Stomach (tissue), 9 donors: ENCODE data around the gene MT1F. TPM values are rescaled to one million over a fixed set of nuclear protein-coding genes. Genes with fewer than 3 reads are reported as not detected.

Source experiments
- DNase-seq, 2 donors: peaks; one replicate each; pipeline versions ENCODE4 v3.0.0 to v3.0.0-alpha.2; 2013 to 2019
- H3K27ac ChIP-seq, 5 donors: fragments of 200-600 bp in 4 of 5; sonication (generic) in 4 of 5; one replicate each; pipeline ENCODE4 v1.5.1; 2013 to 2019; ENCODE audit warnings: mild to moderate bottlenecking in 1 of 5, moderate library complexity in 1 of 5
- H3K27me3 ChIP-seq, 3 donors: fragments of 200-600 bp; sonication (generic); one replicate each; pipeline ENCODE4 v1.5.1; 2017 to 2019; ENCODE audit warnings: mixed run types in 1 of 3
- H3K36me3 ChIP-seq, 4 donors: fragments of 200-600 bp; sonication (generic); 1 replicate in 3 of 4; 2 replicates in 1 of 4; pipeline ENCODE4 v1.5.1; 2016 to 2019
- H3K4me1 ChIP-seq, 4 donors: fragments of 200-600 bp; sonication (generic); one replicate each; pipeline ENCODE4 v1.5.1; 2016 to 2019
- H3K4me3 ChIP-seq, 4 donors: fragments of 200-600 bp; sonication (generic) in 3 of 4; one replicate each; pipeline ENCODE4 v1.5.1; 2016 to 2019; ENCODE audit warnings: mild to moderate bottlenecking in 1 of 4
- H3K9me3 ChIP-seq, 4 donors: fragments of 200-600 bp; sonication (generic); one replicate each; pipeline ENCODE4 v1.5.1; 2016 to 2019
- CTCF ChIP-seq, 7 experiments: fragments of 450-650 bp in 4 of 7; fragments of 200-600 bp in 3 of 7; sonication (generic) in 3 of 7; IDR thresholded peaks; one replicate each; pipeline ENCODE4 v1.5.1; 2016 to 2019; ENCODE audit warnings: antibody characterized with exemption in 7 of 7, control low read depth in 2 of 7, mild to moderate bottlenecking in 1 of 7
- EP300 ChIP-seq: sonication (generic); formaldehyde crosslinking; IDR thresholded peaks from one replicate; pipeline ENCODE4 v1.6.1; 2017; ENCODE audit warnings: antibody characterized with exemption
- POLR2A ChIP-seq, 4 donors: fragments of 450-650 bp; IDR thresholded peaks; one replicate each; pipeline ENCODE4 v1.6.1; 2016; ENCODE audit warnings: antibody characterized with exemption in 4 of 4, control low read depth in 2 of 4, mild to moderate bottlenecking in 1 of 4, moderate library complexity in 1 of 4
- POLR2AphosphoS5 ChIP-seq, 3 donors: sonication (generic); formaldehyde crosslinking; IDR thresholded peaks; one replicate each; pipeline ENCODE4 v1.6.1; 2016; ENCODE audit warnings: antibody characterized with exemption in 3 of 3
- WGBS, 5 donors: extraction: QIAGEN DNeasy Blood & Tissue Kit in 3 of 5; methylation state at CpG; one replicate each; pipeline versions ENCODE4 v1.1.5 to v1.1.7; 2013 to 2018; 5-methylcytosine and 5-hydroxymethylcytosine counted together
- intact Hi-C: fragments of 100-400 bp; cut with DNase I; formaldehyde crosslinking; loops from one replicate; pipeline ENCODE4 v1.15.1; 2023; ENCODE audit warnings: low total_unique reads
- polyA plus RNA-seq, 3 donors: library from polyadenylated mRNA; stranded (reverse); fragments of 200-250 nt; gene quantifications; one replicate each; pipeline ENCODE4 v1.2.3, GENCODE V29; 2013
- total RNA-seq, 5 donors: library from RNA; depleted of rRNA; stranded (reverse); fragments of >200 nt; gene quantifications; one replicate each; pipeline versions ENCODE4 v1.1.0 to v1.2.3, GENCODE V29; 2014 to 2016
- donor health status: healthy with polysubstance abuse.
- donor health status: Bipolar disorder and iron deficiency.
- donor health status: healthy.

Gene MT1F
- total and polyA plus RNA-seq, 8 donors, result 7.5 to 225 (median 80.2) TPM; not detected in 2

GRCh38 chr16:56635441-56635967, 22.3 kb upstream of the MT1F start:
- Histone ChIP-seq H3K27me3 (peaks cover 0 to 83% (median 15%) of the 10 kb centered on the region in 3 donors), H3K9me3 (no peaks in the 10 kb centered on the region), H3K4me3 (peak overlapping the region; percentile 8 to 54 (median 22)), H3K36me3 (no peaks in the 10 kb centered on the region), H3K27ac (no peak overlapping the region), H3K4me1 (peaks cover 30 to 72% (median 54%) of the 10 kb centered on the region in 4 donors)
- whole genome bisulfite sequencing, 5 donors, result 12 to 41% (median 13%) methylated on average over 22 to 40 of the region's 40 CpGs
- intact Hi-C loops, result no loop called here
- DNase-seq, result no peak
- no peak for TF ChIP-seq EP300
- TF ChIP-seq POLR2A (IDR thresholded peaks at IDR 0.05), result no peak
- no peak for TF ChIP-seq POLR2AphosphoS5 (IDR thresholded peaks at IDR 0.05)
- no peak for TF ChIP-seq CTCF (IDR thresholded peaks at IDR 0.05)

- TF ChIP-seq POLR2AphosphoS5 (IDR thresholded peaks at IDR 0.05) (no peak), CTCF (IDR thresholded peaks at IDR 0.05) (no peak), POLR2A (IDR thresholded peaks at IDR 0.05) (no peak), EP300 (no peak)
- H3K9me3 ChIP-seq, result no peaks in the 10 kb centered on the region
- peaks cover 29 to 69% (median 51%) of the 10 kb centered on the region in 4 donors for H3K4me1 ChIP-seq
- intact Hi-C loops, result no loop called here
- H3K4me3 ChIP-seq, result no peak overlapping the region
- peak overlapping the region in 1 of 5 donors; percentile 83 for H3K27ac ChIP-seq
- H3K36me3 ChIP-seq, result no peaks in the 10 kb centered on the region
- H3K27me3 ChIP-seq, result peaks cover 0 to 90% (median 15%) of the 10 kb centered on the region in 3 donors
- no peak for DNase-seq
- 54 to 76% (median 59%) methylated on average over 9 of the region's 9 CpGs for WGBS, 5 donors
These were observed 20.9 kb upstream of the MT1F start for GRCh38 chr16:56636616-56637413.

GRCh38 chr16:56637814-56638750, 19.7 kb upstream of the MT1F start, which contains the start of gene MT1A:
MT1A (plus strand) TSS chr16:56638666; CDS start chr16:56638739, 73 bp downstream.
- TF ChIP-seq CTCF (IDR thresholded peaks at IDR 0.05) (no peak), EP300 (peak; percentile 16), POLR2AphosphoS5 (IDR thresholded peaks at IDR 0.05) (peak in 2 of 3 donors; percentile 71 to 85), POLR2A (IDR thresholded peaks at IDR 0.05) (peak in 1 of 4 donors; percentile 11)
- peak within 1 kb of the TSS; percentile 46 to 52 (median 50) for H3K4me3 ChIP-seq
- no peaks in the 10 kb centered on the region for H3K9me3 ChIP-seq
- H3K27ac ChIP-seq, result peak within 1 kb of the TSS; percentile 60 to 85 (median 80)
- WGBS, 5 donors, result 5 to 10% (median 7%) methylated on average over 47 to 68 of the region's 68 CpGs
- H3K4me1 ChIP-seq, result peaks cover 22 to 64% (median 49%) of the 10 kb centered on the region in 4 donors
- H3K27me3 ChIP-seq, result peaks cover 0 to 81% (median 11%) of the 10 kb centered on the region in 3 donors
- intact Hi-C loops, result no loop called here
- DNase-seq, result peak; percentile 83 to 87
- no peaks in the 10 kb centered on the region for H3K36me3 ChIP-seq

- TF ChIP-seq POLR2AphosphoS5 (IDR thresholded peaks at IDR 0.05) (no peak), POLR2A (IDR thresholded peaks at IDR 0.05) (no peak), CTCF (IDR thresholded peaks at IDR 0.05) (no peak), EP300 (no peak)
- H3K4me3 ChIP-seq, result peak overlapping the region in 3 of 4 donors; percentile 46 to 52 (median 49)
- WGBS, 5 donors, result 25 to 63% (median 44%) methylated on average over 1 of the region's 1 CpG
- peaks cover 0 to 84% (median 11%) of the 10 kb centered on the region in 3 donors for H3K27me3 ChIP-seq
- peak overlapping the region; percentile 60 to 85 (median 80) for H3K27ac ChIP-seq
- DNase-seq, result no peak
- H3K36me3 ChIP-seq, result no peaks in the 10 kb centered on the region
- intact Hi-C loops, result no loop called here
- no peaks in the 10 kb centered on the region for H3K9me3 ChIP-seq
- peaks cover 31 to 66% (median 53%) of the 10 kb centered on the region in 4 donors for H3K4me1 ChIP-seq
These were observed 18.7 kb upstream of the MT1F start for GRCh38 chr16:56639045-56639444.
